Keratinocyte (primary cell): ENCODE data around the gene ADRM1. TPM values are rescaled to one million over a fixed set of nuclear protein-coding genes. Genes with fewer than 3 reads are reported as not detected.

Experiments used
- DNase-seq: peaks from one replicate; pipeline ENCODE4 v3.0.0-alpha.2; 2011; ENCODE audit warnings: low read depth, missing footprints, low spot score
- FAIRE-seq: peaks from 2 replicates; lab custom pipeline; 2011; peaks lifted over from hg19 to GRCh38; lab: Jason Lieb, UNC
- H2AFZ ChIP-seq: 2 replicates; pipeline ENCODE4 v1.6.0; 2012; ENCODE audit warnings: low read length, control low read depth, inconsistent platforms; ENCODE audit not compliant: control insufficient read depth
- H3K27ac ChIP-seq: 2 replicates; pipeline ENCODE4 v1.5.1; 2011; ENCODE audit warnings: low read length; ENCODE audit not compliant: control insufficient read depth, insufficient read depth
- H3K27me3 ChIP-seq: 3 replicates; pipeline ENCODE4 v1.6.0; 2011; ENCODE audit warnings: low read length; ENCODE audit not compliant: control insufficient read depth, insufficient read depth; ENCODE audit errors: extremely low read depth
- H3K36me3 ChIP-seq, 2 experiments: 2 replicates in 1 of 2; 3 replicates in 1 of 2; pipeline ENCODE4 v1.5.1; 2011; ENCODE audit warnings: low read length in 2 of 2, mild to moderate bottlenecking in 1 of 2; ENCODE audit not compliant: control insufficient read depth in 2 of 2, insufficient read depth in 2 of 2; ENCODE audit errors: extremely low read depth in 1 of 2
- H3K4me1 ChIP-seq: 3 replicates; pipeline ENCODE4 v1.5.1; 2011; ENCODE audit warnings: low read length; ENCODE audit not compliant: control insufficient read depth, insufficient read depth; ENCODE audit errors: extremely low read depth
- H3K4me2 ChIP-seq: 3 replicates; pipeline ENCODE4 v1.6.0; 2011; ENCODE audit warnings: low read depth, low read length; ENCODE audit not compliant: control insufficient read depth, insufficient read depth; ENCODE audit errors: extremely low read depth
- H3K4me3 ChIP-seq, 3 experiments: fragments of 200-600 bp in 1 of 3; sonication (generic) in 1 of 3; 2 replicates in 2 of 3; 3 replicates in 1 of 3; pipeline ENCODE4 v1.5.1; 2011 to 2016; ENCODE audit warnings: low read length in 3 of 3, mild to moderate bottlenecking in 3 of 3, control low read depth in 2 of 3, inconsistent platforms in 1 of 3, low read depth in 1 of 3, mixed read lengths in 1 of 3, mixed run types in 1 of 3, moderate library complexity in 1 of 3; ENCODE audit not compliant: control insufficient read depth in 2 of 3, insufficient read depth in 2 of 3; ENCODE audit errors: extremely low read depth in 1 of 3
- H3K79me2 ChIP-seq: 2 replicates; pipeline ENCODE4 v1.6.0; 2012; ENCODE audit warnings: low read length; ENCODE audit not compliant: control insufficient read depth, insufficient read depth
- H3K9ac ChIP-seq: 3 replicates; pipeline ENCODE4 v1.6.0; 2011; ENCODE audit warnings: low read length; ENCODE audit not compliant: control insufficient read depth, insufficient read depth; ENCODE audit errors: extremely low read depth
- H3K9me1 ChIP-seq: 3 replicates; pipeline ENCODE4 v1.6.0; 2011; ENCODE audit warnings: low read length; ENCODE audit not compliant: control insufficient read depth, insufficient read depth; ENCODE audit errors: extremely low read depth
- H3K9me3 ChIP-seq: 2 replicates; pipeline ENCODE4 v1.5.1; 2012; ENCODE audit warnings: low read depth, low read length; ENCODE audit not compliant: control insufficient read depth
- H4K20me1 ChIP-seq: 3 replicates; pipeline ENCODE4 v1.6.0; 2011; ENCODE audit warnings: low read length; ENCODE audit not compliant: control insufficient read depth, insufficient read depth; ENCODE audit errors: extremely low read depth
- CTCF ChIP-seq, 3 experiments: IDR thresholded peaks in 1 of 3; conservative IDR thresholded peaks in 1 of 3; optimal IDR thresholded peaks in 1 of 3; 2 replicates in 2 of 3; 3 replicates in 1 of 3; pipeline versions ENCODE3 to v1.5.1; 2011; ENCODE audit warnings: low read length in 3 of 3, mild to moderate bottlenecking in 3 of 3, moderate library complexity in 2 of 3, control low read depth in 1 of 3, inconsistent platforms in 1 of 3; ENCODE audit not compliant: insufficient read depth in 2 of 3; ENCODE audit errors: extremely low read depth in 1 of 3
- EZH2 ChIP-seq: IDR thresholded peaks from one replicate; pipeline ENCODE4 v1.6.1; 2012; ENCODE audit warnings: inconsistent platforms, mild to moderate bottlenecking, low read length, moderate library complexity
- dilution Hi-C: fragments of 300-500 bp; cut with MboI; formaldehyde crosslinking; loops from one replicate; pipeline ENCODE4 v1.7.0; 2020; ENCODE audit warnings: low sequenced_read_pairs; ENCODE audit not compliant: extremely low pct_ligation_motif_present
- polyA plus RNA-seq, 5 experiments: library from polyadenylated mRNA; depleted of rRNA in 3 of 5; stranded (reverse) in 3 of 5; stranded (forward) in 1 of 5; unstranded in 1 of 5; fragments of >200 nt; gene quantifications; 1 replicate in 1 of 5; 2 replicates in 3 of 5; 3 replicates in 1 of 5; pipeline versions ENCODE4 v1.2.1 to v1.2.3, GENCODE V29; 2011 to 2012; ENCODE audit warnings: missing spikeins in 2 of 5, low read depth in 1 of 5, low replicate concordance in 1 of 5

Gene ADRM1
- polyA plus RNA-seq, 1 donor (not counting 4 experiments of a cell fraction or from before 2014, with no cell fraction given): 91.4 TPM

- H2AFZ ChIP-seq: no peak overlapping the region
- H3K9ac ChIP-seq: no peak overlapping the region
- no peaks in the 10 kb centered on the region for H3K27me3 ChIP-seq
- peaks cover 8% of the 10 kb centered on the region for H3K4me1 ChIP-seq
- peaks cover 13% of the 10 kb centered on the region for H4K20me1 ChIP-seq
- TF ChIP-seq CTCF (optimal IDR thresholded peaks at IDR 0.05 in 1 of 3, IDR thresholded peaks at IDR 0.05 in 1 of 3, conservative IDR thresholded peaks at IDR 0.05 in 1 of 3; ENCODE audit: extremely low read depth in 1 of 3, insufficient read depth in 2 of 3, low read length in 3 of 3): no peak
- no peak for TF ChIP-seq EZH2
- H3K9me1 ChIP-seq: no peaks in the 10 kb centered on the region
- peaks cover 17% of the 10 kb centered on the region for H3K79me2 ChIP-seq
- peaks cover 19 to 23% of the 10 kb centered on the region in 2 experiments for H3K36me3 ChIP-seq
- FAIRE-seq (no peak), DNase-seq (no peak)
- H3K4me2 ChIP-seq: no peak overlapping the region
- no peaks in the 10 kb centered on the region for H3K9me3 ChIP-seq
- no peak overlapping the region for H3K27ac ChIP-seq
- dilution Hi-C loops: no loop called here
- no peak overlapping the region for H3K4me3 ChIP-seq
Observed at GRCh38 chr20:62299666-62300236, 3.0 kb upstream of the ADRM1 start.

GRCh38 chr20:62300319-62300718, 2.5 kb upstream of the ADRM1 start:
- Histone ChIP-seq H3K27ac (no peak overlapping the region), H2AFZ (no peak overlapping the region), H3K4me3 (no peak overlapping the region), H3K4me2 (no peak overlapping the region), H3K79me2 (peaks cover 23% of the 10 kb centered on the region), H3K9ac (no peak overlapping the region), H3K36me3 (peaks cover 22% of the 10 kb centered on the region in 2 experiments), H3K9me1 (no peaks in the 10 kb centered on the region), H3K27me3 (no peaks in the 10 kb centered on the region), H3K9me3 (no peaks in the 10 kb centered on the region), H4K20me1 (peaks cover 18% of the 10 kb centered on the region), H3K4me1 (peaks cover 14% of the 10 kb centered on the region)
- FAIRE-seq: no peak
- DNase-seq: no peak
- TF ChIP-seq CTCF (optimal IDR thresholded peaks at IDR 0.05 in 1 of 3, IDR thresholded peaks at IDR 0.05 in 1 of 3, conservative IDR thresholded peaks at IDR 0.05 in 1 of 3; ENCODE audit: extremely low read depth in 1 of 3, insufficient read depth in 2 of 3, low read length in 3 of 3) (no peak), EZH2 (no peak)
- dilution Hi-C loops: no loop called here
